HepG2 (cell line): ENCODE data around the gene GRIN3B. TPM values are rescaled to one million over a fixed set of nuclear protein-coding genes. Genes with fewer than 3 reads are reported as not detected.

ENCODE experiments used
- ATAC-seq: fragments of 200-7000 bp; cut with Tn5 transposase; 3 replicates; pipeline ENCODE4 v1.9.1; 2020; ENCODE audit warnings: mild to moderate bottlenecking, moderate library complexity
- BruUV-seq: library from RNA; stranded (reverse); fragments of 400-500 nt; replicated peaks from 2 replicates; lab custom pipeline; 2021; lab: Mats Ljungman, UMichigan
- CTCF ChIA-PET: fragments of 300-600 bp; formaldehyde crosslinking; extraction: SDS; loops from one replicate; lab custom pipeline; 2021; ENCODE audit warnings: low total read pairs, inconsistent platforms, low intra/inter-chr PET ratio; lab: Yijun Ruan, JAX
- POLR2A ChIA-PET: fragments of 350-600 bp; sonication (Branson Sonifier 250); formaldehyde crosslinking; loops from one replicate; lab custom pipeline; 2020; ENCODE audit warnings: antibody characterized with exemption, inconsistent platforms; lab: Yijun Ruan, JAX
- DNase-seq: peaks from one replicate; pipeline ENCODE4 v3.0.0-alpha.2; 2015; ENCODE audit warnings: low spot score
- FAIRE-seq: peaks from 3 replicates; lab custom pipeline; 2011; peaks lifted over from hg19 to GRCh38; lab: Jason Lieb, UNC
- H2AFZ ChIP-seq: one replicate; pipeline ENCODE4 v1.6.1; 2011; ENCODE audit warnings: low read length, inconsistent platforms
- H3K27ac ChIP-seq: fragments of 300-600 bp; 3 replicates; pipeline ENCODE4 v1.8.0; 2011; ENCODE audit warnings: mixed run types, mild to moderate bottlenecking, mixed read lengths, low read length, inconsistent platforms; ENCODE audit not compliant: insufficient read depth; ENCODE audit errors: extremely low read length
- H3K27me3 ChIP-seq, 2 experiments: fragments of 200-600 bp in 1 of 2; 2 replicates in 1 of 2; 3 replicates in 1 of 2; pipeline versions ENCODE4 v1.6.0 to v1.8.0; 2011; ENCODE audit warnings: low read length in 2 of 2, mild to moderate bottlenecking in 2 of 2, moderate library complexity in 2 of 2, inconsistent platforms in 1 of 2; ENCODE audit not compliant: insufficient read depth in 2 of 2, control insufficient read depth in 1 of 2
- H3K36me3 ChIP-seq, 2 experiments: fragments of 200-600 bp in 1 of 2; replicated peaks in 1 of 2; 2 replicates in 1 of 2; 3 replicates in 1 of 2; pipeline versions ENCODE4 v1.5.1 to v1.8.0; 2011; ENCODE audit warnings: low read length in 2 of 2, inconsistent platforms in 1 of 2; ENCODE audit not compliant: insufficient read depth in 2 of 2, control insufficient read depth in 1 of 2
- H3K4me1 ChIP-seq: 2 replicates; pipeline ENCODE4 v1.5.1; 2012; ENCODE audit warnings: low read length, inconsistent platforms; ENCODE audit not compliant: insufficient read depth
- H3K4me2 ChIP-seq: 2 replicates; pipeline ENCODE4 v1.6.0; 2011; ENCODE audit warnings: low read depth, low read length, inconsistent platforms
- H3K4me3 ChIP-seq, 3 experiments: fragments of 200-600 bp in 1 of 3; sonication (generic), shearing (Covaris generic) in 1 of 3; replicated peaks in 1 of 3; 2 replicates each; pipeline ENCODE4 v1.5.1; 2011 to 2016; ENCODE audit warnings: low read length in 3 of 3, inconsistent platforms in 2 of 3, low read depth in 2 of 3, mild to moderate bottlenecking in 2 of 3, control low read depth in 1 of 3, mixed read lengths in 1 of 3; ENCODE audit not compliant: insufficient read depth in 1 of 3
- H3K79me2 ChIP-seq: one replicate; pipeline ENCODE4 v1.6.1; 2011; ENCODE audit warnings: low read length, inconsistent platforms; ENCODE audit not compliant: insufficient read depth
- H3K9ac ChIP-seq: 2 replicates; pipeline ENCODE4 v1.6.0; 2011; ENCODE audit warnings: mild to moderate bottlenecking, low read depth, low read length, inconsistent platforms; ENCODE audit not compliant: insufficient read depth
- H3K9me3 ChIP-seq: 2 replicates; pipeline ENCODE4 v1.5.1; 2012; ENCODE audit warnings: mild to moderate bottlenecking, low read length
- H4K20me1 ChIP-seq: 2 replicates; pipeline ENCODE4 v1.6.0; 2011; ENCODE audit warnings: inconsistent platforms, mild to moderate bottlenecking, low read length, moderate library complexity; ENCODE audit not compliant: insufficient read depth
- AGO2 ChIP-seq: fragments of 200-400 bp; formaldehyde crosslinking; optimal IDR thresholded peaks from 2 replicates; pipeline ENCODE3; 2017; ENCODE audit warnings: mild to moderate bottlenecking, low read depth, low read length, moderate library complexity
- CSRNP1 ChIP-seq: sonication (generic); formaldehyde crosslinking; IDR thresholded peaks from 2 replicates; pipeline ENCODE4 v1.8.1; 2023; ENCODE audit warnings: mild to moderate bottlenecking, missing genetic modification reagents
- HNRNPK ChIP-seq: fragments of 200-400 bp; formaldehyde crosslinking; IDR thresholded peaks from 2 replicates; pipeline ENCODE4 v1.6.1; 2018; ENCODE audit warnings: low read length, low read depth, moderate library complexity, mild to moderate bottlenecking; ENCODE audit not compliant: poor library complexity, severe bottlenecking
- KDM1A ChIP-seq: IDR thresholded peaks from 2 replicates; pipeline ENCODE4 v1.6.1; 2016; ENCODE audit warnings: missing compliant biosample characterization
- MIER3 ChIP-seq: IDR thresholded peaks from 2 replicates; pipeline ENCODE4 v1.6.1; 2016; ENCODE audit warnings: missing compliant biosample characterization, borderline replicate concordance
- NFYC ChIP-seq: IDR thresholded peaks from 2 replicates; pipeline ENCODE4 v1.6.1; 2016; ENCODE audit warnings: missing genetic modification reagents, missing compliant biosample characterization
- NRL ChIP-seq: sonication (generic); formaldehyde crosslinking; IDR thresholded peaks from 2 replicates; pipeline ENCODE4 v1.5.0; 2020; ENCODE audit warnings: missing genetic modification reagents, mild to moderate bottlenecking, moderate library complexity, borderline replicate concordance
- PATZ1 ChIP-seq: sonication (generic); formaldehyde crosslinking; IDR thresholded peaks from 2 replicates; pipeline ENCODE4 v1.4.0; 2020; ENCODE audit warnings: missing genetic modification reagents
- RAD51 ChIP-seq: fragments of 450-650 bp; IDR thresholded peaks from 2 replicates; pipeline ENCODE4 v1.6.1; 2016; ENCODE audit warnings: borderline replicate concordance
- RBFOX2 ChIP-seq: fragments of 200-400 bp; formaldehyde crosslinking; IDR thresholded peaks from 2 replicates; pipeline ENCODE4 v1.6.1; 2017; ENCODE audit warnings: low read depth, mild to moderate bottlenecking, low read length
- RXRA ChIP-seq: sonication (generic); formaldehyde crosslinking; IDR thresholded peaks from 2 replicates; pipeline ENCODE4 v1.5.1; 2020; ENCODE audit warnings: missing genetic modification reagents
- SP1 ChIP-seq, 2 experiments: fragments of 450-650 bp in 1 of 2; sonication (generic) in 1 of 2; formaldehyde crosslinking in 1 of 2; IDR thresholded peaks; 2 replicates each; pipeline versions ENCODE4 v1.4.0 to v1.6.1; 2016 to 2020; ENCODE audit warnings: missing genetic modification reagents in 1 of 2
- SP4 ChIP-seq: sonication (generic); formaldehyde crosslinking; IDR thresholded peaks from 2 replicates; pipeline ENCODE4 v1.8.1; 2023; ENCODE audit warnings: mild to moderate bottlenecking, missing genetic modification reagents
- ZBTB33 ChIP-seq: sonication (generic); formaldehyde crosslinking; IDR thresholded peaks from 2 replicates; pipeline ENCODE4 v1.4.0; 2020; ENCODE audit warnings: missing genetic modification reagents
- ZBTB38 ChIP-seq: sonication (generic); formaldehyde crosslinking; IDR thresholded peaks from 2 replicates; pipeline ENCODE4 v1.5.1; 2020; ENCODE audit warnings: mild to moderate bottlenecking, missing genetic modification reagents
- ZNF44 ChIP-seq: sonication (generic); formaldehyde crosslinking; IDR thresholded peaks from 2 replicates; pipeline ENCODE4 v1.5.1; 2020; ENCODE audit warnings: mild to moderate bottlenecking, missing genetic modification reagents
- ZNF563 ChIP-seq: sonication (generic); formaldehyde crosslinking; IDR thresholded peaks from 2 replicates; pipeline ENCODE4 v1.8.0; 2022; ENCODE audit warnings: mild to moderate bottlenecking, moderate library complexity, missing genetic modification reagents
- WGBS: methylation state at CpG from one replicate; pipeline ENCODE4 v1.1.6; 2017; ENCODE audit warnings: low lambda C conversion rate; 5-methylcytosine and 5-hydroxymethylcytosine counted together
- in situ Hi-C: cut with HindIII; loops from 2 replicates; pipeline ENCODE4 v1.10.0; 2017; ENCODE audit warnings: low pct_unique_long_range_greater_than_20kb; ENCODE audit not compliant: extremely low pct_ligation_motif_present
- intact Hi-C: fragments of 100-400 bp; cut with micrococcal nuclease; formaldehyde crosslinking; loops from one replicate; pipeline ENCODE4 v1.10.0; 2022; ENCODE audit not compliant: unreplicated experiment
- polyA plus RNA-seq, 8 experiments: library from polyadenylated mRNA; depleted of rRNA in 3 of 8; stranded (reverse) in 7 of 8; unstranded in 1 of 8; fragments of >200 nt; fragmentation: Illumina TruSeq in 4 of 8; extraction: Trizol in 4 of 8; gene quantifications; 2 replicates each; pipeline versions ENCODE4 v1.2.1 to v1.2.3, GENCODE V29; 2011 to 2016; ENCODE audit warnings: low read depth in 4 of 8, missing spikeins in 1 of 8, mixed read lengths in 1 of 8; ENCODE audit not compliant: insufficient read depth in 1 of 8
- total RNA-seq, 5 experiments: library from RNA; depleted of rRNA; stranded (reverse); fragments of >200 nt; fragmentation: Illumina TruSeq; extraction: Trizol; gene quantifications; 2 replicates each; pipeline ENCODE4 v1.2.3, GENCODE V29; 2016; ENCODE audit warnings: low read depth in 1 of 5

The GRIN3B gene
- total and polyA plus RNA-seq, 2 of the 13 experiments (the other 11 are each of a cell fraction or from before 2014, with no cell fraction given) = 0.07 to 0.20 TPM

- ChIA-PET POLR2A (interaction anchor here (2.2 kb wide), 1 partner anchor 8 kb away, joined by 14 read pairs; the partner anchor contains the start of gene WDR18), CTCF (no interaction called here)
- Histone ChIP-seq H3K9me3 (no peaks in the 10 kb centered on the region), H3K27me3 (no peaks in the 10 kb centered on the region), H3K79me2 (no peaks in the 10 kb centered on the region), H2AFZ (no peak overlapping the region), H3K36me3 (peaks cover 15 to 29% of the 10 kb centered on the region in 2 experiments), H4K20me1 (peaks cover 6% of the 10 kb centered on the region; the same call in 1 of the 2 replicates), H3K4me2 (no peak overlapping the region), H3K27ac (peak overlapping the region; percentile 86), H3K4me1 (peaks cover 39% of the 10 kb centered on the region), H3K9ac (peak overlapping the region; percentile 41; the same call in 1 of the 2 replicates), H3K4me3 (no peak overlapping the region)
- DNase-seq (no peak), FAIRE-seq (no peak), ATAC-seq (no peak)
- in situ Hi-C loops = no loop called here
- no TSS peak for BruUV-seq
- intact Hi-C loops = loop anchor here (10.0 kb wide), 1 partner anchor 207 kb away; no protein-coding TSS in a partner anchor
- over 99% methylated on average over 24 of the region's 42 CpGs for WGBS
- peak; percentile 47; the same call in 1 of the 2 replicates for TF ChIP-seq PATZ1 (CRISPR knock-in tag)
- TF ChIP-seq SP4 = peak; percentile 25; the same call in 1 of the 2 replicates
- TF ChIP-seq HNRNPK = peak; percentile 67
- peak; percentile 37; the same call in 1 of the 2 replicates for TF ChIP-seq RXRA (CRISPR knock-in tag)
- TF ChIP-seq CSRNP1 = 0 out of 2 replicates have a peak, but pooled peaks have one; percentile 52
- peak; percentile 25; the same call in 1 of the 2 replicates for TF ChIP-seq NRL (CRISPR knock-in tag)
- no peak for TF ChIP-seq ZNF44 (CRISPR knock-in tag)
- peak; percentile 62 for TF ChIP-seq AGO2
- no peak for TF ChIP-seq KDM1A (CRISPR knock-in tag)
- peak; percentile 60; the same call in 1 of the 2 replicates for TF ChIP-seq ZBTB38 (CRISPR knock-in tag)
- TF ChIP-seq ZBTB33 = peak; percentile 97
- no peak for TF ChIP-seq RAD51
- TF ChIP-seq ZNF563 (CRISPR knock-in tag) = no peak
- TF ChIP-seq MIER3 (CRISPR knock-in tag) = no peak
- TF ChIP-seq RBFOX2 = peak; percentile 63
- no peak for TF ChIP-seq NFYC
- TF ChIP-seq SP1 (IDR thresholded peaks at IDR 0.05) = no peak
- 0 out of 2 replicates have a peak, but pooled peaks have one; percentile 10 for TF ChIP-seq SP1 (CRISPR knock-in tag; IDR thresholded peaks at IDR 0.05)
Measured at GRCh38 chr19:991932-992669, 8.1 kb upstream of the GRIN3B start.
